HepG2 (cell line): ENCODE results near the gene RGS2. TPM values are rescaled to one million over a fixed set of nuclear protein-coding genes. Genes with fewer than 3 reads are reported as not detected.

Source experiments
- CBX1 ChIP-seq: IDR thresholded peaks from one replicate; pipeline ENCODE4 v1.6.1; 2016; ENCODE audit warnings: antibody characterized with exemption, low read depth
- HNRNPLL ChIP-seq: fragments of 200-400 bp; formaldehyde crosslinking; IDR thresholded peaks from 2 replicates; pipeline ENCODE4 v1.6.1; 2017; ENCODE audit warnings: mild to moderate bottlenecking, low read depth, low read length; ENCODE audit not compliant: poor library complexity, severe bottlenecking
- HOXA5 ChIP-seq: sonication (generic); formaldehyde crosslinking; IDR thresholded peaks from 2 replicates; pipeline ENCODE4 v1.4.0; 2020; ENCODE audit warnings: missing genetic modification reagents
- IRX3 ChIP-seq: sonication (generic); formaldehyde crosslinking; IDR thresholded peaks from 2 replicates; pipeline ENCODE4 v1.8.1; 2023; ENCODE audit warnings: mild to moderate bottlenecking, low read depth, missing genetic modification reagents, borderline replicate concordance
- JUND ChIP-seq: sonication (generic); formaldehyde crosslinking; IDR thresholded peaks from 2 replicates; pipeline ENCODE4 v1.8.0; 2022; ENCODE audit warnings: mild to moderate bottlenecking, missing genetic modification reagents
- KDM6A ChIP-seq: IDR thresholded peaks from 2 replicates; pipeline ENCODE4 v1.6.1; 2016; ENCODE audit warnings: low read depth
- NFKBIZ ChIP-seq: IDR thresholded peaks from 2 replicates; pipeline ENCODE4 v1.6.1; 2018; ENCODE audit warnings: missing genetic modification reagents, missing compliant biosample characterization
- RXRA ChIP-seq: sonication (generic); formaldehyde crosslinking; IDR thresholded peaks from 2 replicates; pipeline ENCODE4 v1.5.1; 2020; ENCODE audit warnings: missing genetic modification reagents
- SNAI1 ChIP-seq: sonication (generic); formaldehyde crosslinking; IDR thresholded peaks from 2 replicates; pipeline ENCODE4 v1.5.0; 2020; ENCODE audit warnings: mild to moderate bottlenecking, missing genetic modification reagents, borderline replicate concordance
- U2AF1 ChIP-seq: fragments of 200-400 bp; formaldehyde crosslinking; optimal IDR thresholded peaks from 2 replicates; pipeline ENCODE3; 2017; ENCODE audit warnings: mild to moderate bottlenecking, low read depth, low read length
- YY1 ChIP-seq: IDR thresholded peaks from 2 replicates; pipeline ENCODE4 v1.6.1; 2011; ENCODE audit warnings: low read length, low read depth, moderate library complexity, mild to moderate bottlenecking; ENCODE audit not compliant: insufficient read depth, insufficient replicate concordance
- ZEB1 ChIP-seq: IDR thresholded peaks from 2 replicates; pipeline ENCODE4 v1.6.1; 2012; ENCODE audit warnings: mild to moderate bottlenecking, low read depth, inconsistent platforms; ENCODE audit not compliant: insufficient replicate concordance
- ZFP36L1 ChIP-seq: sonication (generic); formaldehyde crosslinking; IDR thresholded peaks from 2 replicates; pipeline ENCODE4 v1.8.0; 2022; ENCODE audit warnings: mild to moderate bottlenecking, missing genetic modification reagents, moderate library complexity
- ZIK1 ChIP-seq: sonication (generic); formaldehyde crosslinking; IDR thresholded peaks from 2 replicates; pipeline ENCODE4 v1.5.0; 2020; ENCODE audit warnings: mild to moderate bottlenecking, low read depth, missing genetic modification reagents, borderline replicate concordance
- ZNF564 ChIP-seq: sonication (generic); formaldehyde crosslinking; IDR thresholded peaks from 2 replicates; pipeline ENCODE4 v1.8.1; 2023; ENCODE audit warnings: mild to moderate bottlenecking, missing genetic modification reagents
- ZNF607 ChIP-seq: sonication (generic); formaldehyde crosslinking; IDR thresholded peaks from 2 replicates; pipeline ENCODE4 v1.5.1; 2020; ENCODE audit warnings: missing genetic modification reagents, mild to moderate bottlenecking, borderline replicate concordance
- ZSCAN9 ChIP-seq: IDR thresholded peaks from 2 replicates; pipeline ENCODE4 v1.6.1; 2016; ENCODE audit warnings: borderline replicate concordance
- polyA plus RNA-seq, 8 experiments: library from polyadenylated mRNA; depleted of rRNA in 3 of 8; stranded (reverse) in 7 of 8; unstranded in 1 of 8; fragments of >200 nt; fragmentation: Illumina TruSeq in 4 of 8; extraction: Trizol in 4 of 8; gene quantifications; 2 replicates each; pipeline versions ENCODE4 v1.2.1 to v1.2.3, GENCODE V29; 2011 to 2016; ENCODE audit warnings: low read depth in 4 of 8, missing spikeins in 1 of 8, mixed read lengths in 1 of 8; ENCODE audit not compliant: insufficient read depth in 1 of 8
- total RNA-seq, 5 experiments: library from RNA; depleted of rRNA; stranded (reverse); fragments of >200 nt; fragmentation: Illumina TruSeq; extraction: Trizol; gene quantifications; 2 replicates each; pipeline ENCODE4 v1.2.3, GENCODE V29; 2016; ENCODE audit warnings: low read depth in 1 of 5
- TF ChIP-seq, protein P1 (sequence below): sonication (generic); formaldehyde crosslinking; IDR thresholded peaks from 2 replicates; pipeline ENCODE4 v1.8.1; 2023; ENCODE audit warnings: missing genetic modification reagents, mild to moderate bottlenecking, borderline replicate concordance
- TF ChIP-seq, protein P2 (sequence below): sonication (generic); formaldehyde crosslinking; IDR thresholded peaks from 2 replicates; pipeline ENCODE4 v1.5.0; 2020; ENCODE audit warnings: missing genetic modification reagents, mild to moderate bottlenecking, borderline replicate concordance
- TF ChIP-seq, protein P3 (sequence below): fragments of 450-650 bp; IDR thresholded peaks from 2 replicates; pipeline ENCODE4 v1.6.1; 2017
- TF ChIP-seq, protein P4 (sequence below): sonication (generic); formaldehyde crosslinking; IDR thresholded peaks from 2 replicates; pipeline ENCODE4 v1.8.1; 2022; ENCODE audit warnings: low read depth, mild to moderate bottlenecking, missing genetic modification reagents
- TF ChIP-seq, protein P5 (sequence below): sonication (generic); formaldehyde crosslinking; IDR thresholded peaks from 2 replicates; pipeline ENCODE4 v1.5.0; 2020; ENCODE audit warnings: mild to moderate bottlenecking, missing genetic modification reagents

RGS2 gene
- total and polyA plus RNA-seq, 2 of the 13 experiments (the other 11 are each of a cell fraction or from before 2014, with no cell fraction given): 0.64 to 1.4 TPM

DNA sequence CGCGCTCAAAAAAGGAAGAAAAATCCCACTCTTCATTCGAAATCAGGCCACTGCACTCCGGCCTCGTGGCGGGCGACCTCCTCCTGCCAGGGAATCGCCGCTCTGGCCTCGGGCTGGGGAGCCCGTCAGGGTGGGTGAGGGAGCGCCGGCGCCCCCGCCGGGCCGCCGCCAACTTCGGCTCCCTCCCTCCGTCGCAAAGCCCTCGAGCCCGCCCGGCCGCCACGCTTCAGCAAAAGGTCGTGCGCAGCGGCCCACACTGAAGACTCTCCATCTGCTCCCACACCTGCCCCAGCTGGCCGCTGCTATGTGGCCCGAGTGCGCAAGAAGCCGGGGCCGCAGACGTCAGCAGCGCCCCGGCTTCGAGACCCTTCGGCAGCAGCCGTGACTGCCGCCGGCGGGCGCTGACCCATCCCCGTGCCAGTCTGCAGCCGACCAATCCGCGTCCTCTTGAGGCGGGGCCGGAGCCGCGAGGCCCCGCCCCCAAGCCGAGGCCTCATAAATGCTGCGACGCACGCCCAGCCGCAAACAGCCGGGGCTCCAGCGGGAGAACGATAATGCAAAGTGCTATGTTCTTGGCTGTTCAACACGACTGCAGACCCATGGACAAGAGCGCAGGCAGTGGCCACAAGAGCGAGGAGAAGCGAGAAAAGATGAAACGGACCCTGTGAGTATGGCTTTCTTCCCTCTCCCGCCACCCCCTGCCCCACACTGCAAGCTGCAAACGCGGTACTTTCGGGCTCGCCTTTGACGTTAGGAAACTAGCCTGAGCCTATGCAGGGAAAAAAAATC, at the start of gene RGS2 (continued):
- TF ChIP-seq ZNF564: no peak
- no peak for TF ChIP-seq IRX3 (CRISPR knock-in tag)
- TF ChIP-seq NFKBIZ (CRISPR knock-in tag): no peak
- TF ChIP-seq HOXA5 (CRISPR knock-in tag): peak; percentile 90
- TF ChIP-seq RXRA: peak; percentile 48; the same call in 1 of the 2 replicates
- TF ChIP-seq ZNF607 (CRISPR knock-in tag): peak; percentile 92
- peak; percentile 92 for TF ChIP-seq HNRNPLL
- TF ChIP-seq CBX1: peak; percentile 42
- no peak for TF ChIP-seq ZSCAN9 (CRISPR knock-in tag)
- TF ChIP-seq, protein P1, sequence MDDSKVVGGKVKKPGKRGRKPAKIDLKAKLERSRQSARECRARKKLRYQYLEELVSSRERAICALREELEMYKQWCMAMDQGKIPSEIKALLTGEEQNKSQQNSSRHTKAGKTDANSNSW (CRISPR knock-in tag): peak; percentile 92; the same call in 1 of the 2 replicates
- TF ChIP-seq KDM6A: no peak
- peak; percentile 90 for TF ChIP-seq SNAI1 (CRISPR knock-in tag)
- TF ChIP-seq U2AF1: no peak
- peak; percentile 27 for TF ChIP-seq YY1
- TF ChIP-seq, protein P2, sequence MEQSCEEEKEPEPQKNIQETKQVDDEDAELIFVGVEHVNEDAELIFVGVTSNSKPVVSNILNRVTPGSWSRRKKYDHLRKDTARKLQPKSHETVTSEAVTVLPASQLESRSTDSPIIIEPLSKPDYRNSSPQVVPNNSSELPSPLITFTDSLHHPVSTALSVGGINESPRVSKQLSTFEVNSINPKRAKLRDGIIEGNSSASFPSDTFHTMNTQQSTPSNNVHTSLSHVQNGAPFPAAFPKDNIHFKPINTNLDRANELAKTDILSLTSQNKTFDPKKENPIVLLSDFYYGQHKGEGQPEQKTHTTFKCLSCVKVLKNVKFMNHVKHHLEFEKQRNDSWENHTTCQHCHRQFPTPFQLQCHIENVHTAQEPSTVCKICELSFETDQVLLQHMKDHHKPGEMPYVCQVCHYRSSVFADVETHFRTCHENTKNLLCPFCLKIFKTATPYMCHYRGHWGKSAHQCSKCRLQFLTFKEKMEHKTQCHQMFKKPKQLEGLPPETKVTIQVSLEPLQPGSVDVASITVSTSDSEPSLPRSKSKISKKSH (CRISPR knock-in tag): no peak
- TF ChIP-seq, protein P3, sequence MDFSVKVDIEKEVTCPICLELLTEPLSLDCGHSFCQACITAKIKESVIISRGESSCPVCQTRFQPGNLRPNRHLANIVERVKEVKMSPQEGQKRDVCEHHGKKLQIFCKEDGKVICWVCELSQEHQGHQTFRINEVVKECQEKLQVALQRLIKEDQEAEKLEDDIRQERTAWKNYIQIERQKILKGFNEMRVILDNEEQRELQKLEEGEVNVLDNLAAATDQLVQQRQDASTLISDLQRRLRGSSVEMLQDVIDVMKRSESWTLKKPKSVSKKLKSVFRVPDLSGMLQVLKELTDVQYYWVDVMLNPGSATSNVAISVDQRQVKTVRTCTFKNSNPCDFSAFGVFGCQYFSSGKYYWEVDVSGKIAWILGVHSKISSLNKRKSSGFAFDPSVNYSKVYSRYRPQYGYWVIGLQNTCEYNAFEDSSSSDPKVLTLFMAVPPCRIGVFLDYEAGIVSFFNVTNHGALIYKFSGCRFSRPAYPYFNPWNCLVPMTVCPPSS: no peak
- no peak for TF ChIP-seq ZEB1
- no peak; the same call in 1 of the 2 replicates for TF ChIP-seq ZIK1 (CRISPR knock-in tag)
- TF ChIP-seq, protein P4, sequence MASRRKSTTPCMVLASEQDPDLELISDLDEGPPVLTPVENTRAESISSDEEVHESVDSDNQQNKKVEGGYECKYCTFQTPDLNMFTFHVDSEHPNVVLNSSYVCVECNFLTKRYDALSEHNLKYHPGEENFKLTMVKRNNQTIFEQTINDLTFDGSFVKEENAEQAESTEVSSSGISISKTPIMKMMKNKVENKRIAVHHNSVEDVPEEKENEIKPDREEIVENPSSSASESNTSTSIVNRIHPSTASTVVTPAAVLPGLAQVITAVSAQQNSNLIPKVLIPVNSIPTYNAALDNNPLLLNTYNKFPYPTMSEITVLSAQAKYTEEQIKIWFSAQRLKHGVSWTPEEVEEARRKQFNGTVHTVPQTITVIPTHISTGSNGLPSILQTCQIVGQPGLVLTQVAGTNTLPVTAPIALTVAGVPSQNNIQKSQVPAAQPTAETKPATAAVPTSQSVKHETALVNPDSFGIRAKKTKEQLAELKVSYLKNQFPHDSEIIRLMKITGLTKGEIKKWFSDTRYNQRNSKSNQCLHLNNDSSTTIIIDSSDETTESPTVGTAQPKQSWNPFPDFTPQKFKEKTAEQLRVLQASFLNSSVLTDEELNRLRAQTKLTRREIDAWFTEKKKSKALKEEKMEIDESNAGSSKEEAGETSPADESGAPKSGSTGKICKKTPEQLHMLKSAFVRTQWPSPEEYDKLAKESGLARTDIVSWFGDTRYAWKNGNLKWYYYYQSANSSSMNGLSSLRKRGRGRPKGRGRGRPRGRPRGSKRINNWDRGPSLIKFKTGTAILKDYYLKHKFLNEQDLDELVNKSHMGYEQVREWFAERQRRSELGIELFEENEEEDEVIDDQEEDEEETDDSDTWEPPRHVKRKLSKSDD (CRISPR knock-in tag): peak; percentile 6; the same call in 1 of the 2 replicates
- 0 out of 2 replicates have a peak, but pooled peaks have one; percentile 20 for TF ChIP-seq JUND (CRISPR knock-in tag)
- no peak for TF ChIP-seq ZFP36L1 (CRISPR knock-in tag)
- TF ChIP-seq, protein P5, sequence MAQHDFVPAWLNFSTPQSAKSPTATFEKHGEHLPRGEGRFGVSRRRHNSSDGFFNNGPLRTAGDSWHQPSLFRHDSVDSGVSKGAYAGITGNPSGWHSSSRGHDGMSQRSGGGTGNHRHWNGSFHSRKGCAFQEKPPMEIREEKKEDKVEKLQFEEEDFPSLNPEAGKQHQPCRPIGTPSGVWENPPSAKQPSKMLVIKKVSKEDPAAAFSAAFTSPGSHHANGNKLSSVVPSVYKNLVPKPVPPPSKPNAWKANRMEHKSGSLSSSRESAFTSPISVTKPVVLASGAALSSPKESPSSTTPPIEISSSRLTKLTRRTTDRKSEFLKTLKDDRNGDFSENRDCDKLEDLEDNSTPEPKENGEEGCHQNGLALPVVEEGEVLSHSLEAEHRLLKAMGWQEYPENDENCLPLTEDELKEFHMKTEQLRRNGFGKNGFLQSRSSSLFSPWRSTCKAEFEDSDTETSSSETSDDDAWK (CRISPR knock-in tag): no peak
